Osteoblast (primary cell): ENCODE data around the gene NRAP. TPM values are rescaled to one million over a fixed set of nuclear protein-coding genes. Genes with fewer than 3 reads are reported as not detected.

ENCODE experiments used
- DNase-seq: peaks from one replicate; pipeline ENCODE4 v3.0.0; 2011; ENCODE audit warnings: low spot score, mixed read lengths; ENCODE audit not compliant: insufficient read length; ENCODE audit errors: missing footprints
- H2AFZ ChIP-seq: 2 replicates; pipeline ENCODE4 v1.6.0; 2011; ENCODE audit warnings: mild to moderate bottlenecking, low read length
- H3K27ac ChIP-seq: 2 replicates; pipeline ENCODE4 v1.5.1; 2011; ENCODE audit warnings: mild to moderate bottlenecking, low read depth, low read length, moderate library complexity
- H3K27me3 ChIP-seq: 2 replicates; pipeline ENCODE4 v1.6.0; 2012; ENCODE audit warnings: mild to moderate bottlenecking, control low read depth, inconsistent platforms, low read length, moderate library complexity; ENCODE audit not compliant: insufficient read depth
- H3K36me3 ChIP-seq: 2 replicates; pipeline ENCODE4 v1.5.1; 2011; ENCODE audit warnings: mild to moderate bottlenecking, low read length, control low read depth, moderate library complexity; ENCODE audit not compliant: insufficient read depth
- H3K4me1 ChIP-seq: 2 replicates; pipeline ENCODE4 v1.5.1; 2011; ENCODE audit warnings: mild to moderate bottlenecking, low read length, control low read depth, moderate library complexity; ENCODE audit not compliant: insufficient read depth
- H3K4me2 ChIP-seq: 2 replicates; pipeline ENCODE4 v1.6.0; 2011; ENCODE audit warnings: mild to moderate bottlenecking, low read length; ENCODE audit not compliant: insufficient read depth
- H3K4me3 ChIP-seq: fragments of 200-600 bp; sonication (generic); 3 replicates; pipeline ENCODE4 v1.5.1; 2012; ENCODE audit warnings: mild to moderate bottlenecking, low read length, inconsistent platforms; ENCODE audit not compliant: insufficient read depth
- H3K79me2 ChIP-seq: 2 replicates; pipeline ENCODE4 v1.6.0; 2012; ENCODE audit warnings: mild to moderate bottlenecking, low read length, control low read depth, inconsistent platforms; ENCODE audit not compliant: insufficient read depth
- H3K9me3 ChIP-seq: 2 replicates; pipeline ENCODE4 v1.5.1; 2011; ENCODE audit warnings: low read depth, low read length, control low read depth
- H4K20me1 ChIP-seq: 2 replicates; pipeline ENCODE4 v1.6.0; 2012; ENCODE audit warnings: mild to moderate bottlenecking, low read length, control low read depth; ENCODE audit not compliant: insufficient read depth
- total RNA-seq: library from RNA; depleted of rRNA; stranded (reverse); fragments of >200 nt; gene quantifications from 2 replicates; pipeline ENCODE4 v1.2.3, GENCODE V29; 2012
- TF ChIP-seq, protein P1 (sequence below): IDR thresholded peaks from 2 replicates; pipeline ENCODE4 v1.5.1; 2011; ENCODE audit warnings: mild to moderate bottlenecking, low read depth, low read length, moderate library complexity; ENCODE audit errors: extremely low read depth

NRAP gene
- total RNA-seq, 1 donor: not detected

DNA sequence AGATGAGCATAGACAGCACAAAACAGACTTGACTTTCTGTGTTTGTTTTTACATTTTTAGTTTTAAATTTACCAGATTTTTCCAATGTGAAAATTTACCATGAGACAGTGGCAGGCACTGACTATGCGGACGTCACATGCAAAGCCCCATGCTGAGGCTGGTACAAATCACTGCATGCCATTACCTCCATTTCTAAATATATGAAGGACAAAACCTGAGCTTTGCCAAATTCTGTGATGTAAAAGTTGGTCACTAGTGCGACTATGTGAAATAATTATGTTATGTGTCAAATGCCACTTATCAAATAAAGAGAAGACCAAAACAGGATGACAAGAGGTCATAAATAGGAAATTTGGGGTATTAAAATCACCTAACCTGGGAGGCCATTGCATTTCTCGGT lies 22.1 kb downstream of the NRAP start:
- H3K27me3 ChIP-seq: peaks cover 9% of the 10 kb centered on the region
- no peaks in the 10 kb centered on the region for H3K36me3 ChIP-seq
- H3K27ac ChIP-seq: no peak overlapping the region
- H3K4me2 ChIP-seq: no peak overlapping the region
- H3K9me3 ChIP-seq: no peaks in the 10 kb centered on the region
- peaks cover 9% of the 10 kb centered on the region for H3K4me1 ChIP-seq
- TF ChIP-seq, protein P1, sequence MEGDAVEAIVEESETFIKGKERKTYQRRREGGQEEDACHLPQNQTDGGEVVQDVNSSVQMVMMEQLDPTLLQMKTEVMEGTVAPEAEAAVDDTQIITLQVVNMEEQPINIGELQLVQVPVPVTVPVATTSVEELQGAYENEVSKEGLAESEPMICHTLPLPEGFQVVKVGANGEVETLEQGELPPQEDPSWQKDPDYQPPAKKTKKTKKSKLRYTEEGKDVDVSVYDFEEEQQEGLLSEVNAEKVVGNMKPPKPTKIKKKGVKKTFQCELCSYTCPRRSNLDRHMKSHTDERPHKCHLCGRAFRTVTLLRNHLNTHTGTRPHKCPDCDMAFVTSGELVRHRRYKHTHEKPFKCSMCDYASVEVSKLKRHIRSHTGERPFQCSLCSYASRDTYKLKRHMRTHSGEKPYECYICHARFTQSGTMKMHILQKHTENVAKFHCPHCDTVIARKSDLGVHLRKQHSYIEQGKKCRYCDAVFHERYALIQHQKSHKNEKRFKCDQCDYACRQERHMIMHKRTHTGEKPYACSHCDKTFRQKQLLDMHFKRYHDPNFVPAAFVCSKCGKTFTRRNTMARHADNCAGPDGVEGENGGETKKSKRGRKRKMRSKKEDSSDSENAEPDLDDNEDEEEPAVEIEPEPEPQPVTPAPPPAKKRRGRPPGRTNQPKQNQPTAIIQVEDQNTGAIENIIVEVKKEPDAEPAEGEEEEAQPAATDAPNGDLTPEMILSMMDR: no peak
- DNase-seq: no peak
- no peaks in the 10 kb centered on the region for H3K79me2 ChIP-seq
- no peak overlapping the region for H3K4me3 ChIP-seq
- no peak overlapping the region for H2AFZ ChIP-seq
- no peaks in the 10 kb centered on the region for H4K20me1 ChIP-seq

- H3K4me2 ChIP-seq: no peak overlapping the region
- no peak overlapping the region for H3K27ac ChIP-seq
- H2AFZ ChIP-seq: no peak overlapping the region
- H3K4me1 ChIP-seq: peaks cover 9% of the 10 kb centered on the region
- no peak overlapping the region for H3K4me3 ChIP-seq
- no peaks in the 10 kb centered on the region for H3K9me3 ChIP-seq
- TF ChIP-seq, protein P1: no peak
- no peaks in the 10 kb centered on the region for H4K20me1 ChIP-seq
- DNase-seq: no peak
- H3K79me2 ChIP-seq: no peaks in the 10 kb centered on the region
- peaks cover 9% of the 10 kb centered on the region for H3K27me3 ChIP-seq
- H3K36me3 ChIP-seq: no peaks in the 10 kb centered on the region
Measured at GRCh38 chr10:113639966-113640365, 23.9 kb downstream of the NRAP start.

- no peaks in the 10 kb centered on the region for H4K20me1 ChIP-seq
- no peak overlapping the region for H3K27ac ChIP-seq
- no peaks in the 10 kb centered on the region for H3K36me3 ChIP-seq
- DNase-seq: no peak
- H3K9me3 ChIP-seq: no peaks in the 10 kb centered on the region
- TF ChIP-seq, protein P1: no peak
- H3K4me3 ChIP-seq: no peak overlapping the region
- no peak overlapping the region for H2AFZ ChIP-seq
- H3K79me2 ChIP-seq: no peaks in the 10 kb centered on the region
- H3K4me2 ChIP-seq: no peak overlapping the region
- no peaks in the 10 kb centered on the region for H3K27me3 ChIP-seq
- no peaks in the 10 kb centered on the region for H3K4me1 ChIP-seq
Measured at GRCh38 chr10:113631684-113632367, 32.0 kb downstream of the NRAP start.

DNA sequence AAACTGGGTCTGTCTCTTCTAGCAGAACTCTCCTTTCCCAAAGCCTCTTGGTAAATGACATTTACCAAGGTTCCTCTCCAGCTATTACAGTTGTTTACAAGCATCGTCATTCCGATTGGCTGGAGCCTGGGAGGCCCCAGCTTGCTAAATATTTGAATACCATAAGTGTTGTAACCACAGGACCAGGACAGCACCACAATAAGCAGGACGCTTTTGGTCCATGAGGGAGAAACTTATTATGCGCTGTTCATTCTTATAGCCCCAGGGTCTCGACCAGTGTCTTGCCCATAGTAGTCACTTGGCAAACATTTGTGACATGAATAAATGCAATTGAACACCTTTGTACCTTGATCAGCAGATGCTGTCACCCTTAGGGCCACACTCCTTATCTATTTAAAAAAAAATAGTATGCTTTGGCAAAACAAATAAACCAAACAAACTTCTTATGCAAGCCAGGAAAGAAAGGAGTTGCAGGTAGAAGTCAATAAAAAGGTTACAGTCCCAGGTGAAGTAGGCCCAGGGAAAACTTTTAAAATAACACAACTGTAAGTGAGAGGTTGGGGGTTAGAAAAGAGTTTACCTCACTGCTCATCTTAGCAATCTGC lies 32.8 kb downstream of the NRAP start:
- H3K79me2 ChIP-seq: no peaks in the 10 kb centered on the region
- H3K4me2 ChIP-seq: no peak overlapping the region
- H3K36me3 ChIP-seq: no peaks in the 10 kb centered on the region
- DNase-seq: no peak
- H3K4me1 ChIP-seq: no peaks in the 10 kb centered on the region
- no peaks in the 10 kb centered on the region for H4K20me1 ChIP-seq
- no peak overlapping the region for H2AFZ ChIP-seq
- no peaks in the 10 kb centered on the region for H3K9me3 ChIP-seq
- H3K27ac ChIP-seq: no peak overlapping the region
- H3K4me3 ChIP-seq: no peak overlapping the region
- peaks cover 4% of the 10 kb centered on the region for H3K27me3 ChIP-seq
- TF ChIP-seq, protein P1: no peak
